Fibroblast of skin of left biceps (primary cell): ENCODE data around the gene SLC7A14.

Experiments used
- DNase-seq, 2 experiments: peaks; one replicate each; pipeline ENCODE4 v3.0.0-alpha.2; 2013; ENCODE audit warnings: low read depth in 2 of 2

SLC7A14 gene

DNA sequence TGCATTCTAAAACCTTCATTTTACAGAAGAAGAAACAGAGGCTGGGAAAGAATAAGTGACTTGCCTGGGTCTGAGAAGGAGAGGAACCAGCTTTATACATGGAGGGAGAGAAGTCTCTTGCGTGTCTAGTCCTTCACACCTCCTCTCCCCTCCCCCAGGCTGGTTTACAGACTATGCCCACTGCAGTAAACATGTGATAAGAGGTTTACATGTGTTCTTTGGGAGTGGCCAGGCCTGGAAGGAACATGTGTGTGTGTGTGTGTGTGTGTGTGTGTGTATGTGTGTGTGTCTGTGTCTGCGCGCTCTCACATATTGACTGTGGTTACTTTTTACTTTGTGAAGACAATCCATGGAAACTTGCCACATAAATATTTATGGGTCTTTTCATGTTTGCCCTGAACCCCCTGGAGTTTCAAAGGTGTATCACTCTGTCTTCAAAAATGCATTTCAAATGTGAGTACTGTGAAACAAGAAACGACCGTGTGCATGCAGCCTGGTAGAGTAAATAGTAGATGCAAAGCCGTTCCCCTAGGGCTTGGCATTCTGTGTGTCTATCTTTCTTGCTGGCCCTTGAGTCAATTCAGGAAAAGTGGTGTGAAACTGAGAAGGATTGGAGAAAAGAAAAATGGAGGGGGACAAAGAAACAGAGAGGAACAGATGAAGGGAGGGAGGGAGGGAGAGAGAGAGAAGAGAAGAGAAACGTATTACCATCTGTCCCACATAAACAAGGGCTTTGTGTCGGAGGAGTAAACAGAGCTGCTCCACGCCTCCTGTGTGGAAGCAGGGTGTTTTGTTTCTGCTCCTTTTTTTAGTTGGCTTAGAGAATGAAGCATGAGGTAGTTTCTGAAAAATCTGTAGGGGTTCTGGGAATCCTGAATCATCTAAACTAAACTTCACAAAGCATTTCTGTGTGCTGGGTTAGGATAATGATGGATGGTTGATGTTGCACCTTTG, 115.5 kb downstream of the SLC7A14 start:
- DNase-seq, result peak; percentile 48 to 56

DNA sequence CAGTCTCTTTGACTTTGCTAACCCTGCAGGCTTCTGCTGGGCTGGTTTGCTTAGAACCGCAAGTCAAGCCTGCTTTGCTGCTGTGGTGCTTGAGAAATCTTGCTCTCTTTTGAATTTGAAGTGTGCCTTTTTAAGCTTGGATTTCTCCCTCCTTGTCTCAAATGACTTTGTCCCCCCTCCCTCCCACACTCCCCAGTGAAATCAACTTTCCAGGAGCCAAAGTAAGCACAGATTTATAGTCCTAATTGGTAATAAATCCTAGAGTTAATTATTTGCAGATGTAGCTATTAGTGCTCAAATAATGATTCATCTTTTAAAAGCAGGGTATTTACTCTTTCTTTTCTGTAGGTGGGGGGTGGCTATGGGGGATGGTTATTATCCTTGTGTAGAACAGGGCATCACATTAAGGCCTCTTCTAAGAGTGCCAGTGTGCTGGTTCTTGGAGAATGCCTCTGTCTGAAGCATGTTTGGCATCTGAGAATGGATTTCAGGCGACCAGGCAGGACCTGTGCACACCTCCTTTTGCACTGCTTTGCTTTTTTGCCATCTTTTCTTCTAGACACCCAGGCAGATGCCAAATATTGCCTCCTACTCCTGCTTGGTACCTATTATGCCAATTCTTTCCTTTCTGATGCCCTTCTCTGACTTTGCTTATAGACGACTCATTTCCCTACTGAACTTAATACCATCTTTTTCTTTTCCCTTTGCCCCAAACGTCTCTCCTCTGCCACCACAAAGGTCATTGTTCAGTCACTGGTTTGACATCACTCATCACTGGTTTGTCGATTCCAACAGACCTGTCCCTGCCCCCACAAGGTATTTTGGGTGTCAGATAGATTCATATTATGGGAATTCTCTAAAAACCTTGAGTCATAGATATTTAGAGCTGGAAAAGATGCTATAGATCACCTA, 116.5 kb downstream of the SLC7A14 start:
- peak; percentile 94 to 97 for DNase-seq

DNA sequence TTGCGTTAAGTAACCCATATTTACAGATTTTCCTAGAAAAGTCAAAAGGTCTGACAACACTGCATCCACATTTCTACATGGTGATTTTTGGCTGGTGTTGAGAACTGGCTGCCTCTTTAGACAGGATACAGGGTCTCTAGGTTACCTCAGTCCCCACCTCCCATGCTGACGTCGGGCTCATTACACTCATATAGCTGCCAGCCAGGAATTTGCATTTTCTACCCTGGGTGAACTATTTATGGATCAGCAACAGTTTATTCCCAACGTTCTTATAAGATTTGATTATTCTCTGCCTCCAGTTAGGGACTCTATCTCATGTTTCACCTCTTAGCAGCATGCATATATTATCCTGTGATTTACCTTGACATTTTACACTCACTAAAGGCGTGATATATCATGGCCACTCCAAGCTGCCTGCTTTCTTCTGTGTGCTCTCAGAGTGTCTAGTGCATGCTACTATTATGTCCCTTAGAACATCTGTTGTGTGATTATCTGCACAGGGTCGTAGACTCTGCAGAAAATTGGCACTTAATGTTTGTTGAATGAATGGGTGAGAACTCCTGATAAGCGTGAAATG, 118.2 kb downstream of the SLC7A14 start:
- DNase-seq, result no peak

GRCh38 chr3:170467007-170467406, 118.9 kb downstream of the SLC7A14 start:
- DNase-seq, result no peak

GRCh38 chr3:170465955-170466354, 119.9 kb downstream of the SLC7A14 start:
- DNase-seq, result no peak

DNA sequence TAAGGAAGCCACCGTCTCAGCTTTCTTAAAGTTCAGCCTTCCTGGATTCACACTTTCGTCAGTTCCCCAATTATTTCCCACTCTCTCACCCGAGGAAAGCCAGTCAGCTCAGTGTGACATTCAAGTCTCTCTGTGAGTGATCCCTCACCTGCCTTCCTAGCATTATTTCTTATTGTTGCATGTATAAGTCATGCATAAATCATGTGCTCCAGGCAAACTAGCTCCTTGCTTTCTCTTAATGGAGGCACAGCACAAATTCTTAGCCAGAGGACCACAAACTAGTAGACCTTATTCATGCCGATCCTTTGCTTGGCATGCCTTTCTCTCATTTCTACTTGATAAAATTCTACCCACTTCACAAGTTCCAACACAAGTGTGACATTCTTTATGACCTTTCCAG, 122.9 kb downstream of the SLC7A14 start:
- DNase-seq, result no peak

DNA sequence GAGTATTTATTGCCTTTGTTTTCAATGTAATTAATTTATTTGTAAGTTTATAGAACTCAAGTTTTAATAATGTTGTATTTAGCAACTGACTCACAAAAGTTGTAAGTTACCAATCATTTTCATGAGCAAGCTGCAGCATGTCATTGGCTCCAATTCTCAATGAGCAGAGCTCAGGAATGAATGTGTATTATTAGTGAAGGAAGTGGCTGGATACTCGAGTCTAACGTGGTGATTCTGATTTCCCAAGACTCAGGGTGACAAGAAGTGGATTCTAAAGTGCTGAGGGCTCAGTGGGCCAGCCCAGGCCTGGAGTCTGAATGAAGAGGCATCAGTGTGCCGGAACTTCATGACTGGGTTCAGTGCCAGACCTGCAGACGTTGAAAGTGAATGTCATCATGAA, 127.6 kb downstream of the SLC7A14 start:
- DNase-seq, result no peak

DNA sequence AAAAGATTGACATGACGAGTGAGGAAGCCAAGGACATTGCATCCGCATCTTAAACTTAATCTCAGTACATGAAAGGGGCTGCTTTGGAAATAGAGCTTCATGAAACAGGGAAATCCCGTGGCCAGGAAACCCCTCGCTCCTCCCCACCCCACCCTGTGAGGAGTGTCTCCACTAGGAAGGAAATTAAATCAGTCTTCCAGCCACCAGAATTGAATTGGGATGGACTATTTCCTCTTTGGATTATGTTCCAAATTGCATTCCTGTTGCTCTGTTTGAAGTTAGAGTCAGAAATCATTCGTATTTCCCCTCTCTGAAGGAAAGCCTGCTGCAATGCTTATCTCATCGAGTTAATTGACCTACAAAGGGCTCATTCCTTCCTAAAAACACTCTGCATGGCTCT, 131.4 kb downstream of the SLC7A14 start:
- DNase-seq, result no peak

- DNase-seq, result no peak
These were observed 135.8 kb downstream of the SLC7A14 start for GRCh38 chr3:170450039-170450438.

- no peak for DNase-seq
These were observed 137.3 kb downstream of the SLC7A14 start for GRCh38 chr3:170448584-170448983.

- DNase-seq, result no peak
These were observed 142.4 kb downstream of the SLC7A14 start for GRCh38 chr3:170443457-170443856.

DNA sequence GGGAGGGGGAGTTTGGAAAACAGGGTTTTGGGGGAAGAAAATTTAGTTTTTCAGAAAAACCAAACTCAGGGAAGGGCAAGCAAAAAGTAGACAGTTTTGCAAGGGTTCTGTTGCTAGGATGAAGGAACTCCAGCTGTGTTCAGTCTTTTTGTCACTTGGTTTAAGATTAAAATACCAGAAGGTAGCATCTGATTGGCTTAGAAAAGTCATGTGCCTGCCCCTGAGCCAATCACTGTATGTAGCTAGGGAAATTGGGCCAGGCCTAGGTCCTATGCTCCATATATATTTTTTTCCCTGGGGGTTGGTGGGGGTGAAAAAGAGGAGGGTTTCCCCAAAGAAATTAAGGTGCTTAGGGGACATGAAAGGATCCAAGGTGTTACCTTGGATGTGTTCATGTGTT, 142.9 kb downstream of the SLC7A14 start:
- DNase-seq, result no peak

DNA sequence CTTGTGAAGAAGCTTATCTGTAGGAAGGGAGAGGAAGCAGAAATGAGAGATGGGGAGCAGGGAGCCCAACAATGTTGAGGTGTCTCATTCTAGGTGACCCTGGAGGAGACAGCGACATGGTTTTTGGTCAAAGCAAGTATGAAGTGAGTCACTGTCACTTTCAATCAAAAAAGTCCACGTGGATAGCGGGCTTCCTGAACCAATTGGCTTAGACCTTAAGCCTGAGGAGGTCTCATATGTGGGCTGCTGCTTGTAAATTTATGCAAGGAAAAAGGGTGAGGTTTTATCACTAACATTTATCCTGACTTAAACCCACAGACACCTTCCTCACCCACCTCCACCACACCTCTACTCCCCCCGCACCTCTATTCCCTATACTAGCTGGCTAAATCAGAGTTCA, 144.5 kb downstream of the SLC7A14 start:
- DNase-seq, result no peak

GRCh38 chr3:170440344-170440743, 145.5 kb downstream of the SLC7A14 start:
- no peak for DNase-seq

- DNase-seq, result no peak
These were observed 147.0 kb downstream of the SLC7A14 start for GRCh38 chr3:170438836-170439235.

- no peak for DNase-seq
These were observed 148.0 kb downstream of the SLC7A14 start for GRCh38 chr3:170437696-170438407.

GRCh38 chr3:170437176-170437575, 148.7 kb downstream of the SLC7A14 start:
- no peak for DNase-seq

- DNase-seq, result no peak
These were observed 149.2 kb downstream of the SLC7A14 start for GRCh38 chr3:170436697-170437096.

DNA sequence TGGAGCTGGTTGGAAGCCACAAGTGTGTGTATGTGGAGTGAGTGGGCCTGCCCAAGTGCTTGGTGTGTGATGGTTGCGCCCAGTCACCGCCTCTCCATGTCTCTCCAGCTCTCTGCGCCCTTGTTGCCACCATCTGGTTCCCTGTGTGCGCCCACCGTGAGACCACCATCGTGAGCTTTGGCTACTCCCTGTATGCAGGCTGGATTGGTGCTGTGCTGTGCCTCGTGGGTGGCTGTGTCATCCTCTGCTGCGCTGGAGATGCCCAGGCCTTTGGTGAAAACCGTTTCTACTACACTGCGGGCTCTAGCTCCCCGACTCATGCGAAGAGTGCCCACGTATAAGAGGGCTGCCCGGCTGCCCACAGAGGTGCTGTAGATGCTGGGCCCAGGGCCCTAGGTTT, 153.5 kb downstream of the SLC7A14 start:
- no peak for DNase-seq

GRCh38 chr3:170431054-170431453, 154.8 kb downstream of the SLC7A14 start:
- DNase-seq, result no peak

DNA sequence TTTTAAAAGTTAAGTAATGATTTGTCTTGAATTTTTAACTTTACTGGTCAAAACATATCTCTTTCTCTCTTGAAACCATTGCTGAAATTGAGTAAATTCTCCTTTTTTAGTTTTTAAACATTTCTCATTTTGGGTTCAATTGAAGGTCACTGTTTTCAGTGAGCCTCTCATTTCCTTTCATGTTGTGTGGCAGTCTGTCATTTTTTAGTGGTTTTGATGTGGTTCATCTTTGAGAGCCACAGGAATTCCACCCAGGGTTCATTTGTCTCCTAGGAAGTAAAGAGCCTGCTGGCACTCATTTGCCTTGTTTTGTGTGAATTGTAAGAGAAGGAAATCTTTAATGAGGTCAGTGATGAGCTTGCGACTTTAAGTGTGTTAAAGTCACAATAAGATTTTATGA, 156.8 kb downstream of the SLC7A14 start:
- DNase-seq, result peak in 1 of 2 experiments; percentile 47

- no peak for DNase-seq
These were observed 157.8 kb downstream of the SLC7A14 start for GRCh38 chr3:170428095-170428494.
